ENCODE data around the gene GET3.
A peak's percentile ranks its signal among the peaks of the same experiment; 100 is the strongest.
"Not testable (repeated sequence)": the region's sequence is repeated elsewhere in the genome, so short reads cannot be mapped to it uniquely, and the experiment has no call there.

Gene GET3

GRCh38 chr19:12792051-12792852, 55.0 kb downstream of the GET3 start:
- DNase-seq (ENCODE audit: low spot score) = peak; percentile 80

GRCh38 chr19:12792853-12793289, 55.6 kb downstream of the GET3 start:
- DNase-seq (ENCODE audit: low spot score) = no peak

- peak; percentile 95 for DNase-seq (ENCODE audit: low spot score)
Observed at GRCh38 chr19:12793290-12794195, 56.2 kb downstream of the GET3 start.

GRCh38 chr19:12794196-12794941, 57.1 kb downstream of the GET3 start:
- no peak for DNase-seq (ENCODE audit: low spot score)

GRCh38 chr19:12794971-12795381, 57.7 kb downstream of the GET3 start:
- DNase-seq (ENCODE audit: low spot score) = no peak

- peak; percentile 87 for DNase-seq (ENCODE audit: low spot score)
Observed at GRCh38 chr19:12796146-12797071, 59.1 kb downstream of the GET3 start.

- DNase-seq (ENCODE audit: low spot score) = no peak
Observed at GRCh38 chr19:12797141-12797587, 59.9 kb downstream of the GET3 start.

GRCh38 chr19:12797607-12798006, 60.3 kb downstream of the GET3 start:
- DNase-seq (ENCODE audit: low spot score) = not testable (repeated sequence)
